Fibroblast of skin of right biceps (primary cell): ENCODE data around the gene B3GALT2.

Source experiments
- DNase-seq: peaks from one replicate; pipeline ENCODE4 v3.0.0-alpha.2; 2013

Gene B3GALT2

DNA sequence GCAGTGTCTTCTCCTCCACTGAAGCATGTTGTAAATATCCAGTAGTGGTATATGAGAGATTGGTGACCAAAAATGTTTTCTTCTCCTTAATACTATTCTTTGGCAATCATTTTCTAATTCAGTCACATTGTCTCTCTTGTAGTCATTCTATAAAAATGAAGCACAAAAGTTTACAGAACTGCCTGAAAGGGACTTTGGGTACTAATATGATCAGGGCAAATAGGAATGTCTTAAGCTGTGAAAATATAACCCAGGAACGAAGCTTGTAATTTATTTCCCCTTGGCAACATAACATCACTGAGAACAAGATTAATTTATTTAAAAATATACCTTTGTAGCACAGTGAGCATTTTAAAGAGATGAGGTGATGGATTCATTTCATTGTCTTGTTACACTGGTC is 4.9 kb downstream of the B3GALT2 start:
- DNase-seq = peak; percentile 12

DNA sequence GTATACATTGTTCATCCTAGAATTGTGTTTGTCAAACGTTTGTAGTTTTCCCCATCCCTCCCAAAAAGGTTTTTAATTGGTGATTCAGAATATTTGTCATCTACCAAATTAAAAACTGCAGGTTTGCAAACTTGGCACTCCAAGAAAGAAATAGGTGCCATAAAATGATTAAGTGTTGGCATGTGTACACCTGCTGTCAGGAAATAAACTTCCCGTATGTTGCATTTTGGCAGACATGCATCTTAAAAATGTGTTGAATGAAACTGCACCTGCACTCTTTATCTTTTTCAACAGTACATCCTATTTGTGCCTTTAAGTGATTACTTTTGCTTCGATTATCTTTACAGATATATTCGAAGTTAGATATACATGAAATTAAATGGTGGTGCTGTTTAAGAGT is 7.3 kb downstream of the B3GALT2 start:
- no peak for DNase-seq

DNA sequence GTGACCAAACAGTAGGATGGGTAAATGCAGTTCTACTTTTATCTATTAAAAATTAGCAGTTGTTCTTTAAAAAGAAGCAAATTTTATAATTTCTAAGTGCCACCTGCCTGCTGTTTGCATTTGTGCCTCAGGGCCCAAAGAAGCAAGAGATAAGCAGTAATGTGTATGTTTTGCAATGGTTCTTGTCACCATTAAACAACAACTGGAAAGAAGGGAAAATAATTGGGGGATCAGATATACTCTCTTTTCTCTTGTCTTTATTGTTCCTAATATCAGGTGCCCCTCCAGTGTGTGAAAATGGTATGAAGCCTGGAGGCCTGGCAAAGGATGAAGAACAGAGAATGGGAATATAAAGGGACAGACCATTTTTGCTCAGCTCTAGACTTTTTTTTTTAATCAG is 9.6 kb downstream of the B3GALT2 start:
- DNase-seq = no peak

DNA sequence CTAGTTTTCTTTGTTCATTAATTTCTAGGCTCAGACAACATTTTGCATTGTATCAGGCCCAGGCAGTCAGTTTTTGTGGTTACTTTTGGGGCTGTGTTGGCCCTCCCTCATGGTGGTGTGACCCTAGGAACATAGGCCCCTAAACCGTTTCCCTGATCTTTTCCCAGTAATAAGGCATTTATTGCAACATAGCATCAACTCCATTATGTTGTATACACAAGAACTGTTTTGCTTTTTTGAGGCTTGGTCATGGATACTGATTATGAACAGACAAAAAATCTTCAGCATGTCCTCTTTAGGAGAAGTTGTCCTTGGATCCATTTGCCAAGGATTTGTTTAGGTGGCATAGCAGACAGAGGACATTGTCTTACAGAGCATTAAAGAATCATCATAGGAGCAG is 10.3 kb downstream of the B3GALT2 start:
- no peak for DNase-seq

DNA sequence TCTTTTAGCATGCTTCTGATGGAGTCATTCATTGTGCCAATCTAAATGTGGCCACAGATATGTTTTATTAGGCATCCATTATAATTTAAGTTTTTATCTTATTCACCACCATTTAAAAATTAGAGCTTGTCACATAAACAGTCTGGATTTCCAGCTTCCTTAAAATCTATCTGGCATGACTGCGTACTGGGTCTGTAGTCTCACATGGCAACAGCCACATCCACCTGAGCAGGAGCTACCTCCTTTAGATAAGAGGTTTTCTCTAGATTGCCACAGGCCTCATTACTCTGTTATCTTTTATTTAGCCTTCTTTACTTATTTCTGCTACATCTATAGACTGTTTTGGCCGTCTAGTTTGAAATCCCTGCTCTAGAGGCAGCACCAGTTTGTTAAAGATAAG is 29.1 kb downstream of the B3GALT2 start:
- no peak for DNase-seq

DNA sequence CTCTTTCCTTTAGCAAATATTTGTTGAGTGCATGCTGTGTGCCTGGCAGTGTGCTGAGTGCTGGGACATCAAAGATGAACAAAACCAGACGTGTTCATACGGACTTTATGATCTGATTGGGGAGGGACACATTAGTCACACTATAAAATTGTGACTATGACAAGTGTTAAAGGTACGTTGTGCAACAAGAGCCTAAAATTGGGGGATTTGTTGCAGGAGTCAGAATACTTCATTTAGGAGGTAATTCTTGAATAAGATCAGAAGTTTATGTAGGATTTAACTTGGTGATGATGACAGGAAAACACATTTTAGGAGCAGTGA is 29.6 kb downstream of the B3GALT2 start:
- DNase-seq = no peak

DNA sequence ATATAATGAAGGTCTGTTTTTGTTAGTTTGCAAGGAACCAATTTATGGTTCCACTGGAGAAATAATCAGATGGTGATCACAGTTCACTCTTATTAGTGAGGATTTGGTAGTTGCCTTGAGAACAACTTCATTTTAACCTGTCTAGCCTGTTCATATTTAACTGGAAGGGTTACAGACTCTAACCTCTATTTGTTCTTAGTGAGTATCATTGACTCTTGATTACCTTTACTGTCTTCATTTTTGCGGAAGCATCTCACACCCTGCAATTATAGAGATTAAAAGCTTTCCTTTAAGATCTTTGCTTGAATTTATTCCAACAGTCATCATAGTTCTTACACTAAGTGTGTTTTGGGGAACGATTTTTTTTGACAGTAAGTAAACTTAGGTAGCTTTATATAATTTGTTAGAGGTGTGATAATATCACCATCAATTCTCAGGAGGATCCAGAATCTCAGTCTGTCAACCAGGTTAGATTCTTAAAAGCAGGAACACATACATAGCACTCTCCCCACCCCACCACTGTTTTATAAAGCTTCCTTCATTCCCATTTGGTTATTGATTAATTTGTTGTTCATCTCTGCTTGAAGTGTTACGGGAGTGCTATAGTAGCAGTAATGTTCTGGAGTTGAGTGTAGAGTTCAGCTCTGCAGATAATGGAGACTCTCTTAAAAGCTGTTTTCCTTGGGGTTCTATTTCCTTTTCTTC is 30.1 kb downstream of the B3GALT2 start:
- DNase-seq = no peak

DNA sequence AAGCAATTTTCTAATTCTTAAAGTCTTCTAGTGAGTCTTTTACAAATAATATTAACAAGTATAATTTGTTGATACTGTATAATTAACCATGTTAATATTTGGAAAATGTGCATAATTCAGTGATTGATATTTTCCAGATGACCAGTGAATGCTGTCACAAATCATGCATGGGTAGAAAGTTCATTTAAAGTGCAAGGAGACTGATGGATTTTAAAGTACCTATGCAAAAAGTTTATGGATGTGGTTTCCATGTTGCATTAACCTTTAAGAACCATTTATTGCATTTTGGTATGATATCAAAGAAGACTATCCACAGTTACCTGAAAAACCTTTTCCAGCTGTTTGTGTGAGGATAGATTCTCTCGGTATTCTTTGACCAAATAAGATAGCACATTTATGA is 41.4 kb downstream of the B3GALT2 start:
- no peak for DNase-seq

DNA sequence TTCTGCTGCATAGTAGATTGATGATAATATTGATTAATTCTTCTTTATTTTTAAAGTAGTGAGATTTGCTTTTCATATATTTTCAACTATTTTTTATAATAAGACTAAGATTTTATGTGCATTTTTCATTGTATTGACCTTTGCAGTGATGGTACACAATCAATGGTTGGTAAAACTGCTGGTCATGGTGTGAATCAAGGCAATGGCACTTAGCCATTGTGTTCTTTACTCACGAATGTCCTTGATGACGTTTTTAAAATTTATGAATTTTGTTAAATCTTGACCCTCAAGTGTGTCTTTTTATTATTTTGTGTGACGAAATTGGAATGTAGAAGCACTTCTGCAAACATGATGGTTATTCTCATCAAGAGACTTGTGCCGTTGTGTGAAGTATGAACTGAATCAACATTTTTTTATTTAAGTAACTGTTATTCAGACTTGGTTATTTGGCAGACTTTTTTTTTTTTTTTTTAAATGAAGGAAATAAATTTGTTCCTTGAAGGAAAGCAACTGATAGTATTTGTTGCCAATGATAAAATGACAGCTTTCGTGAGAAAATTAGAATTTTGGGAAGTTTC is 42.0 kb downstream of the B3GALT2 start:
- no peak for DNase-seq

DNA sequence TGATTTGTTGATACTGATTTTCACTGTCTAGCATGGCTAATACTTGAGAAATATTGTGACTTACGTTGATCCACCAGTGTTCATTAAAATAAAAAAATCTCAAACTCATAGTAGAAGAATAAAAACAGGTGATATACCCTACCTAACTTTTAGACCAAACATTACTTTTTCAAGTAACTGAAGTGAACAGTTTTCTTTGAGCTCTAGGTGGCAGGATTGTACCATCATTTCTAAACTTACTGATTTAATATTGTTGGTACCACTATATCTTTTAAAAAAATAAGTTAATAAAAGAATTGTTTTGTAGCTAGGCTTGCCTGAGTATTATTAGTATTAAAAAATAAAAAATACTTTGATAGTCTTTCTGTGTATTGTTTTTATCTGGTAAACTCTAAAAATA is 43.1 kb downstream of the B3GALT2 start:
- DNase-seq = peak; percentile 16

DNA sequence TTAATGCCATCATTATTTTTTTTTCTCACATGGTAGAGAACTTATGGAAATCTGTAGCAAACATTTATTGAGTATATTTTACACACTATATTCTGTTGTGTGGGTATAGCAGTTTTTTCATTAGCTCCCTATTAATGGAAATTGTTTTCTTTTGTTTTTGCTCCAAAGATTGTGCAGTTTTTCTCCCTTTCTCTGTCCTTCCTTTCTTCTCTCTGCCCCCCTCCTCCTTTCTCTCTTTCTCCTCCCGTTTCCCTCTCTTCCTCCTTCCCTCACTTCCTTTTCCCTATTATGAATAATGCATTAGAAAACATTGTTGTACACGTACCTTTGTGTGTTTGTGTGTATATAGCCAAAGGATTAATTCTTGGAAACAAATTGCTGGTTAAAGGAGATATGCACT is 44.0 kb downstream of the B3GALT2 start:
- DNase-seq = no peak

DNA sequence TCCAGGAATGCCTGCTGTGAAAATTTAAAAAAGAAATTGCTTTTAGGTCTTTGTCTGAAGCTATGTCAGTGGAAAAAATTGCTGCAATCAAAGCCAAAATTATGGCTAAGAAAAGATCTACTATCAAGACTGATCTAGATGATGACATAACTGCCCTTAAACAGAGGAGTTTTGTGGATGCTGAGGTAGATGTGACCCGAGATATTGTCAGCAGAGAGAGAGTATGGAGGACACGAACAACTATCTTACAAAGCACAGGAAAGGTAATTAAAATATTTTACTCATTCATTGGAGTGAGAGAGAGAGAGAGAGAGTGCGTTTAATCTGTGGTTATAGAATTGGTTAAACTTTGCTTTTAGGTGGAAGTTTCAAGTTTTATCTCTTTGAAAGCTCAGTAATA is 44.6 kb downstream of the B3GALT2 start:
- DNase-seq = no peak

DNA sequence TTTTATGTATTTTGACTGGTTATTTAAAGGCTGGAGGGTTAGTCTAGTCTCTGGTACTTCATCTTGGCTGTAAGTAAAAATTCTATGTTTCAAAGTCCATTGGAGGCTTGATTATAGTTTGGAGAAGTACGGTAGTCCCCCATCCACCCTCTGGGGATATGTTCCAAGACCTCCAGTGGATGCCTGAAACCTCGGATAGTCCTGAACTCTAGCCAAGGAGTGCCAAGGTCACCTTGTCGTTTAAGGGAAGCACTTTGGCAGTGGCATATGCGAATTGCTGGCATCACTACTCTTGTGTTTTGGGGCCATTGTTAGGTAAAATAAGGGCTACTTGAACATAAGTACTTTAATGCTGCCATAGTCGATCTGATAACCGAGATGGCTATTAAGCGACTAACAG is 46.2 kb downstream of the B3GALT2 start:
- DNase-seq = no peak

DNA sequence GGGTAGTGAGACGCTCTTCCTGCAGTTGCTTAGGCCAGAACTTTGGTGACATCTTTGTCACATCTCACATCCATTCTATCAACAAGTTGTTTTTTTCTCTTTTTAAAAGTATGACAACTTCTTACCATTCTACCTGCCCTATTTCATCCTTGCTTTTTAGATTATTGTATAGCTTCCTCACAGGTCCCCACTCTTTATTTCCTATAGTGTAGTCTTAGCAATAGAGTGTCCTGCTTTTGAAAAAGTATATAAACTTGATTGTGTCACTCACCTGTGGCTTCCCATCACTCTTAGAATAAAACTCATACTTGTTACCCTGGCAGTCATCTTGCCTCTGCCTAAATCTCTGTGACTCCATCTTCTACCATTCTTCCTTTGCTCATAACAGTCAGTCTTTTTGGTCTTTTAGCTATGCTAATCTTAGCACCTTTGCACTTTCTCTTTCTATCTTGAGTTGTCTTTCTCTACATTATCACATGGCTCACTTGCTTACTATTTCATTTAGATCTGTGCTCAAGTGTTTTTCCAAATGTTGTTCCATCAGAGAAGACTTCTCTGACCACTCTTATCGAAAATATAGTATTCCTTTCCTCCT is 55.0 kb downstream of the B3GALT2 start:
- no peak for DNase-seq
